H9 (cell line): Measurements from ENCODE around the gene DFFB. TPM values are rescaled to one million over a fixed set of nuclear protein-coding genes. Genes with fewer than 3 reads are reported as not detected.

ENCODE experiments used
- DNase-seq: peaks from one replicate; pipeline ENCODE4 v3.0.0-alpha.2; 2017
- H2AFZ ChIP-seq: one replicate; pipeline ENCODE4 v1.6.1; 2013; ENCODE audit warnings: mild to moderate bottlenecking, low read length, control low read depth, moderate library complexity
- H2AK5ac ChIP-seq: 2 replicates; pipeline ENCODE4 v1.6.1; 2013; ENCODE audit warnings: low read length, control low read depth, mixed read lengths; ENCODE audit not compliant: insufficient read length
- H2BK120ac ChIP-seq: one replicate; pipeline ENCODE4 v1.6.1; 2013; ENCODE audit warnings: low read depth, mild to moderate bottlenecking, low read length, control low read depth, inconsistent platforms; ENCODE audit not compliant: poor library complexity, severe bottlenecking
- H2BK12ac ChIP-seq: 2 replicates; pipeline ENCODE4 v1.6.1; 2013; ENCODE audit warnings: low read length, control low read depth, mixed read lengths, low read depth; ENCODE audit not compliant: insufficient read length
- H2BK15ac ChIP-seq: 2 replicates; pipeline ENCODE4 v1.6.1; 2013; ENCODE audit warnings: low read depth, low read length, control low read depth
- H2BK20ac ChIP-seq: one replicate; pipeline ENCODE4 v1.6.1; 2013; ENCODE audit warnings: low read depth, mild to moderate bottlenecking, low read length, control low read depth, inconsistent platforms; ENCODE audit not compliant: poor library complexity, severe bottlenecking
- H2BK5ac ChIP-seq: 2 replicates; pipeline ENCODE4 v1.6.1; 2013; ENCODE audit warnings: low read length, control low read depth, mixed read lengths; ENCODE audit not compliant: insufficient read length
- H3K14ac ChIP-seq: 2 replicates; pipeline ENCODE4 v1.6.1; 2013; ENCODE audit warnings: low read length, control low read depth; ENCODE audit not compliant: insufficient read depth
- H3K18ac ChIP-seq: 2 replicates; pipeline ENCODE4 v1.6.1; 2013; ENCODE audit warnings: low read depth, mild to moderate bottlenecking, mixed read lengths, low read length, control low read depth; ENCODE audit not compliant: insufficient read length
- H3K23ac ChIP-seq: 2 replicates; pipeline ENCODE4 v1.6.1; 2013; ENCODE audit warnings: low read length, control low read depth, mixed read lengths, low read depth; ENCODE audit not compliant: insufficient read length
- H3K23me2 ChIP-seq: 2 replicates; pipeline ENCODE4 v1.6.1; 2013; ENCODE audit warnings: low read depth, mild to moderate bottlenecking, mixed read lengths, low read length, control low read depth; ENCODE audit not compliant: insufficient read length, poor library complexity, severe bottlenecking
- H3K27ac ChIP-seq: 2 replicates; pipeline ENCODE4 v1.5.1; 2013; ENCODE audit warnings: low read length, control low read depth, mixed read lengths, low read depth; ENCODE audit not compliant: insufficient read length
- H3K27me3 ChIP-seq: 2 replicates; pipeline ENCODE4 v1.6.1; 2013; ENCODE audit warnings: low read length, control low read depth, inconsistent platforms; ENCODE audit not compliant: insufficient read depth
- H3K4ac ChIP-seq: 2 replicates; pipeline ENCODE4 v1.6.1; 2013; ENCODE audit warnings: low read depth, mild to moderate bottlenecking, control low read depth, inconsistent platforms, low read length, moderate library complexity
- H3K4me1 ChIP-seq: 2 replicates; pipeline ENCODE4 v1.6.1; 2013; ENCODE audit warnings: low read length, control low read depth, inconsistent platforms; ENCODE audit not compliant: insufficient read depth
- H3K4me2 ChIP-seq: 2 replicates; pipeline ENCODE4 v1.6.1; 2013; ENCODE audit warnings: low read length, control low read depth, mixed read lengths; ENCODE audit not compliant: insufficient read length, insufficient read depth
- H3K56ac ChIP-seq: 2 replicates; pipeline ENCODE4 v1.6.1; 2013; ENCODE audit warnings: low read depth, mild to moderate bottlenecking, mixed read lengths, low read length, control low read depth; ENCODE audit not compliant: insufficient read length
- H3K79me1 ChIP-seq: 2 replicates; pipeline ENCODE4 v1.6.1; 2013; ENCODE audit warnings: low read depth, mild to moderate bottlenecking, moderate library complexity, low read length, control low read depth, inconsistent platforms; ENCODE audit not compliant: insufficient read depth, poor library complexity, severe bottlenecking
- H3K79me2 ChIP-seq: 2 replicates; pipeline ENCODE4 v1.6.1; 2013; ENCODE audit warnings: low read length, control low read depth, inconsistent platforms; ENCODE audit not compliant: insufficient read depth
- H3K9ac ChIP-seq: 2 replicates; pipeline ENCODE4 v1.6.1; 2013; ENCODE audit warnings: low read length, control low read depth, mixed read lengths; ENCODE audit not compliant: insufficient read length; ENCODE audit errors: extremely low read depth
- H3K9me3 ChIP-seq: one replicate; pipeline ENCODE4 v1.6.1; 2013; ENCODE audit warnings: low read depth, low read length, inconsistent platforms; ENCODE audit not compliant: control insufficient read depth
- H3T11ph ChIP-seq: one replicate; pipeline ENCODE4 v1.6.1; 2013; ENCODE audit warnings: mild to moderate bottlenecking, low read length, control low read depth, inconsistent platforms
- H4K20me1 ChIP-seq: one replicate; pipeline ENCODE4 v1.6.1; 2013; ENCODE audit not compliant: control insufficient read depth, insufficient read length, insufficient read depth
- H4K5ac ChIP-seq: 2 replicates; pipeline ENCODE4 v1.6.1; 2013; ENCODE audit warnings: low read depth, mild to moderate bottlenecking, mixed read lengths, low read length, control low read depth; ENCODE audit not compliant: insufficient read length
- H4K8ac ChIP-seq: replicated peaks from 2 replicates; pipeline ENCODE4 v1.6.1; 2013; ENCODE audit warnings: low read length, control low read depth, mixed read lengths, low read depth; ENCODE audit not compliant: insufficient read length
- H4K91ac ChIP-seq: 2 replicates; pipeline ENCODE4 v1.6.1; 2013; ENCODE audit warnings: low read depth, mild to moderate bottlenecking, moderate library complexity, mixed read lengths, low read length, control low read depth; ENCODE audit not compliant: insufficient read length
- H3K27ac Mint-ChIP-seq, 3 experiments: 2 replicates in 2 of 3; 3 replicates in 1 of 3; pipeline ENCODE4 v1.8.0; 2020 to 2021; ENCODE audit warnings: mixed read lengths in 3 of 3, mild to moderate bottlenecking in 1 of 3, moderate library complexity in 1 of 3
- H3K27me3 Mint-ChIP-seq: 2 replicates; pipeline ENCODE4 v1.8.0; 2021; ENCODE audit warnings: low read depth, mild to moderate bottlenecking, moderate library complexity, mixed read lengths
- H3K36me3 Mint-ChIP-seq, 3 experiments: 2 replicates in 2 of 3; 3 replicates in 1 of 3; pipeline ENCODE4 v1.8.0; 2020 to 2021; ENCODE audit warnings: low read depth in 3 of 3, mixed read lengths in 3 of 3; ENCODE audit not compliant: insufficient read depth in 1 of 3
- H3K4me1 Mint-ChIP-seq, 2 experiments: 2 replicates each; pipeline ENCODE4 v1.8.0; 2020; ENCODE audit warnings: mixed read lengths in 2 of 2
- H3K4me3 Mint-ChIP-seq, 2 experiments: 2 replicates in 1 of 2; 3 replicates in 1 of 2; pipeline ENCODE4 v1.8.0; 2020 to 2021; ENCODE audit warnings: mild to moderate bottlenecking in 2 of 2, mixed read lengths in 2 of 2, moderate library complexity in 1 of 2
- H3K9me3 Mint-ChIP-seq, 2 experiments: 2 replicates in 1 of 2; 3 replicates in 1 of 2; pipeline ENCODE4 v1.8.0; 2020; ENCODE audit warnings: mild to moderate bottlenecking in 2 of 2, mixed read lengths in 2 of 2, moderate library complexity in 1 of 2
- CTCF ChIP-seq: fragments of 200-600 bp; sonication (generic); conservative IDR thresholded peaks from 3 replicates; pipeline ENCODE4 v1.8.0; 2021; ENCODE audit warnings: antibody characterized with exemption, mild to moderate bottlenecking
- WGBS: extraction: QIAGEN DNeasy Blood & Tissue Kit; methylation state at CpG from one replicate; pipeline ENCODE4 v1.1.7; 2013; ENCODE audit warnings: missing lambda C conversion rate, low lambda C conversion rate, mixed read lengths; ENCODE audit not compliant: insufficient read length; ENCODE audit errors: extremely low coverage; 5-methylcytosine and 5-hydroxymethylcytosine counted together
- total RNA-seq: library from RNA; stranded (reverse); gene quantifications from 2 replicates; pipeline ENCODE4 v1.2.1, GENCODE V29; 2021

The DFFB gene
- total RNA-seq, 1 experiment from 2014 or later, result 9.7 TPM

GRCh38 chr1:3863231-3863935 lies 6.1 kb downstream of the DFFB start:
- Mint-ChIP-seq H3K27ac (no peak overlapping the region), H3K4me3 (no peak overlapping the region), H3K36me3 (peaks cover 3 to 6% (median 6%) of the 10 kb centered on the region in 3 experiments; a peak in 6 of 7 replicates), H3K4me1 (peaks cover 12 to 13% of the 10 kb centered on the region in 2 experiments), H3K27me3 (no peaks in the 10 kb centered on the region; the same call in 1 of the 2 replicates), H3K9me3 (peaks cover under 1 to 1% of the 10 kb centered on the region in 2 experiments; a peak in 2 of 5 replicates)
- Histone ChIP-seq H3K9ac (no peak overlapping the region), H3K23ac (no peak overlapping the region), H2AFZ (no peak overlapping the region), H3K4me2 (no peak overlapping the region), H2BK12ac (no peak overlapping the region), H4K5ac (no peak overlapping the region), H3K23me2 (no peaks in the 10 kb centered on the region), H2BK20ac (no peak overlapping the region), H3T11ph (no peak overlapping the region), H2BK120ac (no peak overlapping the region), H3K27ac (no peak overlapping the region), H3K56ac (no peak overlapping the region), H2AK5ac (no peak overlapping the region), H4K20me1 (no peaks in the 10 kb centered on the region), H3K4ac (no peak overlapping the region), H2BK15ac (no peak overlapping the region), H3K18ac (no peak overlapping the region), H3K14ac (no peak overlapping the region), H3K9me3 (no peaks in the 10 kb centered on the region), H3K79me1 (no peaks in the 10 kb centered on the region), H3K27me3 (no peaks in the 10 kb centered on the region), H4K8ac (no peak overlapping the region), H3K79me2 (no peaks in the 10 kb centered on the region), H4K91ac (no peak overlapping the region), H2BK5ac (no peak overlapping the region), H3K4me1 (no peaks in the 10 kb centered on the region)
- no CpG with 5 or more reads among the region's 12 CpGs for WGBS
- no peak for TF ChIP-seq CTCF
- DNase-seq, result no peak
